GM12873 (cell line): ENCODE data around the gene GPR158.

ENCODE experiments used
- CTCF ChIP-seq: IDR thresholded peaks from 2 replicates; pipeline ENCODE4 v1.5.1; 2012; ENCODE audit warnings: low read depth, mild to moderate bottlenecking, moderate library complexity, low read length, control low read depth; ENCODE audit not compliant: insufficient read depth; ENCODE audit errors: missing control alignments

The GPR158 gene

GRCh38 chr10:25555865-25556264 is 381.1 kb downstream of the GPR158 start:
- no peak for TF ChIP-seq CTCF

- no peak for TF ChIP-seq CTCF
Measured at GRCh38 chr10:25556457-25556856, 381.7 kb downstream of the GPR158 start.

DNA sequence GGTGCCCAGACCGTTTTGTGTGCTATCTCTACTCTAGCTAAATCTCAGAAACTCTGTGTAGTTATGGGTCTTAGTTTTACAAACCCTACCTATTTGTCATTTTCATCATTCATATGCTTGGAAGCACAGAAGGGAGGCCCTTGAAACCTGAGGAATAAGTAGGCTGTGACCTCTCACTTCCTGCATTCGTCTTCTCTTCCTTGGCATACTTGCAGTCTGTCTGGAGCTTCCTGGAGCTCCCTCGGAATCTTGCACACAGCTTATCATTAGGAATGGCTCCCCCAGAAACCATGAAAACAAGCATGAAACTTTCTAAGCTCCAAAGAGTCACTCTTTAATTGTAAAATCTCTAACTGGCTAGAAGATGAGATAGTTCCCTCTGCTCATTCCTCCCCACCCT is 382.3 kb downstream of the GPR158 start:
- no peak for TF ChIP-seq CTCF

GRCh38 chr10:25561758-25562157 is 387.0 kb downstream of the GPR158 start:
- no peak for TF ChIP-seq CTCF

DNA sequence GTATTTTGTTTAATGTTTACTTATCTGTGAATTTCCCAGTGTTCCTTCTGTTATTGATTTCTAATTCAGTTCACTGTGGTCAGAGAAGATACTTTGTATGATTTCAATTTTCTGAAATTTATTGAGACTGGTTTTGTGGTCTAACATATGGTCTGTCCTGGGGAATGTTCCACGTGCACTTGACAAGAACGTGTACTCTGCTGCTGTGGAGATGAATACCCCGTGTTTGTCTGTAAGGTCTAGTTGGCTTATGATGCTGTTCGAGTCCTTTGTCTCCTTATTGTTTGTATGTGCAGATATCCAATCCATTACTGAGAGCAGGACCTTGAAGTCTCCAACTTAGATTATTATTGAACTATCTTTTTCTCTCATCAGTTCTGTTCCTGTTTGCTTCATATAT is 387.7 kb downstream of the GPR158 start:
- no peak for TF ChIP-seq CTCF

DNA sequence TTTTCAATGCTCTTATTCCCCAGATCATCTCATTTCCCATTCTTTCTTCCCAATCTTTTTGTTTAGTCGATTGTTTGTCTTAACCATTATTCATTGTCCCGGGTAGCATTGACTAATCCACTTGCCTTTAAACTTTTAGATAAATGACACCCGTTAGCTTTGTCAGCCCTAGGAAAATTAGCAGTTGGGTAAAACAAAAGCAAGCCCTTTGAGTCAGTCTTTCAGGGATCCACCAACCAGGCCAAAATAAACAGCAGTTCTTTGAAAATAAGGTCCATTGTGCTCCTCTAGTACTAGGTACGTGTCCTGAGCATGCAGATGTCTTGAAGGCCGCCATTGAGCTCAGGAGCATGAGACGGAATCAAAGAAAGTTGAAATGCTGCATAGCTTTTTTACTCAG is 389.6 kb downstream of the GPR158 start:
- no peak for TF ChIP-seq CTCF

- no peak for TF ChIP-seq CTCF
Measured at GRCh38 chr10:25565570-25565969, 390.8 kb downstream of the GPR158 start.
